Retinal pigment epithelial cell (primary cell): Measurements from ENCODE around the gene ZNF681.
"Not testable (repeated sequence)": the region's sequence is repeated elsewhere in the genome, so short reads cannot be mapped to it uniquely, and the experiment has no call there.

Source experiments
- DNase-seq: peaks from one replicate; pipeline ENCODE4 v3.0.0-alpha.2; 2010; ENCODE audit warnings: low read depth
- H3K4me3 ChIP-seq: 2 replicates; pipeline ENCODE4 v1.5.1; 2011; ENCODE audit warnings: mild to moderate bottlenecking, low read length, control low read depth, moderate library complexity
- CTCF ChIP-seq: conservative IDR thresholded peaks from 2 replicates; pipeline ENCODE4 v1.5.1; 2011; ENCODE audit warnings: low read depth, low read length, control low read depth, inconsistent platforms

The ZNF681 gene

GRCh38 chr19:23784274-23784673 lies 25.6 kb upstream of the ZNF681 start:
- no peak for TF ChIP-seq CTCF
- H3K4me3 ChIP-seq = no peak overlapping the region
- no peak for DNase-seq

DNA sequence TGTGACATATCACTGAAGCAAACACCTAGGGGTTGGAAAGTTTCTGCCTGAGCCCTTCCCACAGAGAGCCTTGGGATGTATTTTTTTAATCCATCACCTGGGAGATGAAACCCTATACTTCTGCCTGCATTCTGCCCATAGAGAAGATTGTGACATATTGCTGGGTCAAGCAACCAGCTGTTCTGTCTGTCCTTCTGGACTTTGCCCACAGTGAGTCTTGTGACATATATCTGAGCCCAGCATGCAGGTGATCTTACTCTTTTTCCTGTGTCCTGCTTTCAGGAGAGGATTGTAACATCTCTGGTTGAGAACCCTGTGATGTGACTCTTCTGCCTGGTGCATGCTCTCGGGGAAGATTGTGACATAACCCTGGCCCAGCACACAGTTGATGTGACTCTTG lies 24.9 kb upstream of the ZNF681 start:
- no peak for TF ChIP-seq CTCF
- no peak overlapping the region for H3K4me3 ChIP-seq
- DNase-seq = no peak

DNA sequence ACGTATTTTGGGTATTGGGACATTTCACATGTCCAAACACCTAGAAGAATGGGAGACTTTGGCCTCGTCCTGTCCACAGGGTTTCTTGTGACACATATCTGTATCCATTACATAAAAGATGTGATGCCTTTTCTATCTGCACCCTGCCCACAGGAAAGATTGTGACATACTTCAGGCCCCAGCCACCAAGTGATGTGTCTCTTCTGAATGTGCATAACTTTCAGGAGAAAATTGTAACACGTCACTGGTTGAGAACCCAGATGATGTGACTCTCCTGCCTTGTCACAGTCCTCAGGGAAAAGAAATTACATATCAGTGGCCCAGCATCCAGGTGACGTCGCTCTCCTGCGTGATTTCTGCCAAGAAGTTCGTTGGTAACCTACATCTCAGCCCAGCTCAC lies 21.0 kb upstream of the ZNF681 start:
- DNase-seq = no peak
- no peak overlapping the region for H3K4me3 ChIP-seq
- no peak for TF ChIP-seq CTCF

DNA sequence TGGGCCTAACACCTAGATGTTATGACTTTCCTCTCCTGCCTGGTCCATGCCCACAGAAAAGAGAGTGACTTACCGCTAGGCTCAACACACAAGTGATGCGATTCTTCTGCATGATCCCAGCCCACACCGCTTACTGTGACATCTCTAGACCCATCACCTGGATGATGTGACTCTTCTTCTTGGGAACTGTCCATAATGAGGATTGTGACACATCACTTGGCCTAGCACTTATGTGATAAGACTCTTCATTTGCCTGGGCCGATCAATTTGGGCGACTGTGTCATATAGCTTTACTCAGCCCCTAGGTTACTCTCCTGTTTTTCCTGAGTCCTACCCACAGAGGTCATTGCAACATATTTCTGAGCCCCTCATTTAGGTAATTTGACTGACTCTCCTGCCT lies 19.9 kb upstream of the ZNF681 start:
- TF ChIP-seq CTCF = no peak
- H3K4me3 ChIP-seq = no peak overlapping the region
- no peak for DNase-seq

GRCh38 chr19:23778036-23778435 lies 19.3 kb upstream of the ZNF681 start:
- H3K4me3 ChIP-seq, DNase-seq: not testable (repeated sequence)

- no peak for DNase-seq
- no peak overlapping the region for H3K4me3 ChIP-seq
- no peak for TF ChIP-seq CTCF
These were observed 18.5 kb upstream of the ZNF681 start for GRCh38 chr19:23777216-23777615.

GRCh38 chr19:23776507-23777205 lies 18.0 kb upstream of the ZNF681 start:
- TF ChIP-seq CTCF = no peak
- no peak for DNase-seq
- no peak overlapping the region for H3K4me3 ChIP-seq

- no peak for TF ChIP-seq CTCF
- no peak for DNase-seq
- H3K4me3 ChIP-seq = no peak overlapping the region
These were observed 15.9 kb upstream of the ZNF681 start for GRCh38 chr19:23774524-23774971.
